Measurements from ENCODE around the gene PLET1.

PLET1 gene

DNA sequence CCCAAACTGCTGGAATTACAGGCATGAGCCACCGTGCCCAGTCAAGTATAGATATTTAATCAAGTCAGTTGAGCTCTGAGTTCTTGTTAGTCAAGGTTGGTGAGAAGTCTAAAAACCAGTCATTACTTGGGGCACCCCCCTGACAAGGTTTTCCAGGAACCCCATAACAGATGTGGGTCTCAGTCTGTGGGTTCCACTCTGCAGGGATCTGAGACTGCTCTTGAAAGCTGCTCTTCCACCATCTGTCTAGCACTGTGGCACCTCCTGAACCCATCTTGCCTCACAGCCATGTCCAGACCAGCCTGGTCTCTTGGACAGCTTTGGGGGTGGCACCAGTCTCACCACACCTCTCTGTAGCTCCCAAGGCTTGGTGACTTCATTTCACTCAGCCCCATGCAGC lies 44.3 kb upstream of the PLET1 start:
- Histone ChIP-seq H3K36me3 (ENCODE audit: low read depth) (no peaks in the 10 kb centered on the region), H3K4me3 (ENCODE audit: severe bottlenecking) (no peak overlapping the region), H3K27ac (ENCODE audit: poor library complexity, severe bottlenecking) (no peak overlapping the region), H3K9me3 (ENCODE audit: severe bottlenecking) (no peaks in the 10 kb centered on the region), H3K27me3 (ENCODE audit: insufficient read depth, poor library complexity, severe bottlenecking) (no peaks in the 10 kb centered on the region), H3K4me1 (ENCODE audit: insufficient read depth, poor library complexity, severe bottlenecking) (peaks cover 7% of the 10 kb centered on the region)
- DNase-seq (ENCODE audit: low spot score) (no peak), ATAC-seq (ENCODE audit: low read depth) (no peak)
- TF ChIP-seq, protein P1, sequence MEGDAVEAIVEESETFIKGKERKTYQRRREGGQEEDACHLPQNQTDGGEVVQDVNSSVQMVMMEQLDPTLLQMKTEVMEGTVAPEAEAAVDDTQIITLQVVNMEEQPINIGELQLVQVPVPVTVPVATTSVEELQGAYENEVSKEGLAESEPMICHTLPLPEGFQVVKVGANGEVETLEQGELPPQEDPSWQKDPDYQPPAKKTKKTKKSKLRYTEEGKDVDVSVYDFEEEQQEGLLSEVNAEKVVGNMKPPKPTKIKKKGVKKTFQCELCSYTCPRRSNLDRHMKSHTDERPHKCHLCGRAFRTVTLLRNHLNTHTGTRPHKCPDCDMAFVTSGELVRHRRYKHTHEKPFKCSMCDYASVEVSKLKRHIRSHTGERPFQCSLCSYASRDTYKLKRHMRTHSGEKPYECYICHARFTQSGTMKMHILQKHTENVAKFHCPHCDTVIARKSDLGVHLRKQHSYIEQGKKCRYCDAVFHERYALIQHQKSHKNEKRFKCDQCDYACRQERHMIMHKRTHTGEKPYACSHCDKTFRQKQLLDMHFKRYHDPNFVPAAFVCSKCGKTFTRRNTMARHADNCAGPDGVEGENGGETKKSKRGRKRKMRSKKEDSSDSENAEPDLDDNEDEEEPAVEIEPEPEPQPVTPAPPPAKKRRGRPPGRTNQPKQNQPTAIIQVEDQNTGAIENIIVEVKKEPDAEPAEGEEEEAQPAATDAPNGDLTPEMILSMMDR (IDR thresholded peaks at IDR 0.05; ENCODE audit: poor library complexity, severe bottlenecking): no peak

DNA sequence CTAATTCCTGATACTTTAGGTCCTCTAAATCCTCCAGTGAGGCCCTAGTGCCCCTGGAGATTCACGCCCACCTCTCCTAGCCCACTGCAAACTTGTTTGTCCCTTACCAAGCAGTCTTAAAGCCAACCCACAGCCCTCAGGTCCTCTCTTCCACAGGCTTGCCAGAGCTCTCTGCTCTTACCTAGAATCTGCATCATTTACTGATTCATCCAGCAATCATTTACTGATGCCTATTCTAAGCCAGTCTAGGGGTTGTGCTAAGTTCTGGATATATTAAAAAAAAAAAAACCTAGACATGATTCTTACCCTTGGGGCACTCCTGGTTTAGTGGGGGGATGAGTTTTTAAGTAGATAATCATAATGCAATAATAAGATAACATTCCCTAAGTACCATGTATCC lies 43.0 kb upstream of the PLET1 start:
- TF ChIP-seq, protein P1 (IDR thresholded peaks at IDR 0.05; ENCODE audit: poor library complexity, severe bottlenecking): no peak
- Histone ChIP-seq H3K4me3 (ENCODE audit: severe bottlenecking) (no peak overlapping the region), H3K36me3 (ENCODE audit: low read depth) (no peaks in the 10 kb centered on the region), H3K27me3 (ENCODE audit: insufficient read depth, poor library complexity, severe bottlenecking) (no peaks in the 10 kb centered on the region), H3K9me3 (ENCODE audit: severe bottlenecking) (no peaks in the 10 kb centered on the region), H3K27ac (ENCODE audit: poor library complexity, severe bottlenecking) (no peak overlapping the region), H3K4me1 (ENCODE audit: insufficient read depth, poor library complexity, severe bottlenecking) (peaks cover 5% of the 10 kb centered on the region)
- 0 out of 3 replicates have a peak, but pooled peaks have one; percentile 41 for ATAC-seq (ENCODE audit: low read depth)
- no peak for DNase-seq (ENCODE audit: low spot score)

DNA sequence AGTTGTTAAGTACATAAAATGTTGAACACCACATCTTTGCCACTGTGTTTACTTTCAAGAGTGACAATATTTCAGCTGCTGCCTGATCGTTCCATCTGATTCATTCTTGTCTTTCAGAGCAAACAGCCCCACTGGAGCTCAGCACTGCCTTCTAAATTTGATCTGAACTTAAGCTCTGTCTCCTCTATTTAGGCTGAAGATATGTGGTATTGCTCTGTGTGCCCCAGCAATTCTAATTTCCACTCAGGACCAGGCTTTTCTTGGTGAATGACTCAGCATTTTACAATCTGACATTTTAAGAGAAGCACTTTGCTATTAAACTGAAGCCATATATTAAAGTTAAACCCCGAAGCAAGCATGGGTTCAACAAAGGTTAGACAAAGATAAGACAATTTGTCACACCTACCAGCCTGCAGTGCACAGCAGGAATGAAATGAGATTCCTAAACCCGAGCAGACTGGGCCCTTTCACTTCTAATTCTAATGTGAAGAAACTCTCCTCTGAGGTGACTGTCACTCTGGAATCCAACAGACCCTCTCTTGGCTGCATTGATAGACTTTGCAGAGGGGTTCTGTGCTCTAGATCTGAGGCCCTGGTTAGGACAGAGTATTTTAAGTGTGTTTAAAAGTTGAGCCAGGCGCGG lies 41.7 kb upstream of the PLET1 start:
- Histone ChIP-seq H3K27me3 (ENCODE audit: insufficient read depth, poor library complexity, severe bottlenecking) (no peaks in the 10 kb centered on the region), H3K9me3 (ENCODE audit: severe bottlenecking) (no peaks in the 10 kb centered on the region), H3K4me3 (ENCODE audit: severe bottlenecking) (no peak overlapping the region), H3K4me1 (ENCODE audit: insufficient read depth, poor library complexity, severe bottlenecking) (peaks cover 5% of the 10 kb centered on the region), H3K27ac (ENCODE audit: poor library complexity, severe bottlenecking) (no peak overlapping the region), H3K36me3 (ENCODE audit: low read depth) (no peaks in the 10 kb centered on the region)
- ATAC-seq (ENCODE audit: low read depth): no peak
- TF ChIP-seq, protein P1 (IDR thresholded peaks at IDR 0.05; ENCODE audit: poor library complexity, severe bottlenecking): no peak
- no peak for DNase-seq (ENCODE audit: low spot score)

DNA sequence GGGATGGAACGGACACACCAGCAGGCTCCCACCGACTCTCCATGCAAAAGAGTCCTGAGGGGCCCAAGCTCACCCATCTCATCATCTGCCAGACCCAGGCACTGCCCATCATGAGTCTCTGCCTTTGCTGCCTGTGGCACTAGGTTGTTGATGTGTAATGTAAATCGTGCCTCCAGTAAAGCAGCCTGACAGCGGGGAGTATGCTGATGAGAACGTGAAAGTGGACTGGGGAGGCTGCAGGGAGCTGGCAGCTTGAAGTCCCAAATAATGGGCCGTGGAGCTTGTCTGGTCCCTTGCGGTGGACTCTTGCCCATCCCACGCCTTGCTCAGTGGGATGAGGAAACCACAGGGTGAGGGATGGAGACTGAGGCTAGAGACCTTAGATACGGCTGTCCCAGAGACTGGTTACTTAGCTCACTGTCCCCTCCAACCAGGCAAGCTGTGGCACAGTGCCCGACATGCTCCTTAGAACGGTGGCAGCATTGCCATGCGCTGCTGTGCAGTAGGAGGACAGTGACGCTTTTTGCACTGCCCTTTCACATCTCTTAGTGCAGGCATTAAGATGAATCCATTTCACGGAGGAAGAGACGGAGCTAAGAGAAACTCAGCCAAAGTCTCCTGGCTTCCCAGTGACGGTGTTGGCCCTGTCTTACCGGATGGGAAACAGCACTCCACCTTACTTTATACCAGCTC lies 39.6 kb upstream of the PLET1 start:
- no peak overlapping the region for H3K27ac ChIP-seq (ENCODE audit: poor library complexity, severe bottlenecking)
- no peak for ATAC-seq (ENCODE audit: low read depth)

More for the DNA sequence above, 39.6 kb upstream of the PLET1 start:
- no peaks in the 10 kb centered on the region for H3K27me3 ChIP-seq (ENCODE audit: insufficient read depth, poor library complexity, severe bottlenecking)
- H3K9me3 ChIP-seq (ENCODE audit: severe bottlenecking): no peaks in the 10 kb centered on the region
- no peak overlapping the region for H3K4me3 ChIP-seq (ENCODE audit: severe bottlenecking)
- H3K36me3 ChIP-seq (ENCODE audit: low read depth): no peaks in the 10 kb centered on the region
- DNase-seq (ENCODE audit: low spot score): no peak
- peaks cover 5% of the 10 kb centered on the region for H3K4me1 ChIP-seq (ENCODE audit: insufficient read depth, poor library complexity, severe bottlenecking)
- TF ChIP-seq, protein P1 (IDR thresholded peaks at IDR 0.05; ENCODE audit: poor library complexity, severe bottlenecking): no peak
